HEK293T (cell line): Measurements from ENCODE around the gene PLEKHF1.
"Not testable (repeated sequence)": the region's sequence is repeated elsewhere in the genome, so short reads cannot be mapped to it uniquely, and the experiment has no call there.

Experiments used
- CTCF ChIA-PET: fragments of 350-600 bp; formaldehyde crosslinking; extraction: SDS; loops from one replicate; lab custom pipeline; 2021; ENCODE audit warnings: antibody characterized with exemption, inconsistent platforms; lab: Yijun Ruan, JAX
- POLR2A ChIA-PET: fragments of 350-600 bp; formaldehyde crosslinking; extraction: SDS; loops from one replicate; lab custom pipeline; 2020; ENCODE audit warnings: antibody characterized with exemption, inconsistent platforms; lab: Yijun Ruan, JAX
- DNase-seq: peaks from one replicate; pipeline ENCODE4 v3.0.0; 2012; ENCODE audit warnings: mixed read lengths; ENCODE audit errors: extremely low spot score
- ARNT ChIP-seq: fragments of 450-650 bp; IDR thresholded peaks from 2 replicates; pipeline ENCODE4 v1.6.1; 2017; ENCODE audit warnings: mild to moderate bottlenecking
- BHLHE40 ChIP-seq: fragments of 450-650 bp; IDR thresholded peaks from 2 replicates; pipeline ENCODE4 v1.6.1; 2016; ENCODE audit warnings: mild to moderate bottlenecking, moderate library complexity, borderline replicate concordance
- CTBP1 ChIP-seq: fragments of 450-650 bp; IDR thresholded peaks from 2 replicates; pipeline ENCODE4 v1.6.1; 2016; ENCODE audit warnings: borderline replicate concordance
- ELF4 ChIP-seq: fragments of 450-650 bp; IDR thresholded peaks from 2 replicates; pipeline ENCODE4 v1.6.1; 2017; ENCODE audit warnings: antibody characterized with exemption
- FOXA1 ChIP-seq: fragments of 450-650 bp; IDR thresholded peaks from 2 replicates; pipeline ENCODE4 v1.6.1; 2016; ENCODE audit warnings: mild to moderate bottlenecking
- FOXK2 ChIP-seq: fragments of 450-650 bp; IDR thresholded peaks from 2 replicates; pipeline ENCODE4 v1.6.1; 2016; ENCODE audit warnings: mild to moderate bottlenecking
- FOXM1 ChIP-seq: fragments of 450-650 bp; IDR thresholded peaks from 2 replicates; pipeline ENCODE4 v1.6.1; 2017; ENCODE audit warnings: mild to moderate bottlenecking, borderline replicate concordance
- HDGF ChIP-seq: fragments of 450-650 bp; IDR thresholded peaks from 2 replicates; pipeline ENCODE4 v1.6.1; 2017; ENCODE audit warnings: antibody characterized with exemption, borderline replicate concordance
- L3MBTL2 ChIP-seq: fragments of 450-650 bp; conservative IDR thresholded peaks from 2 replicates; pipeline ENCODE4 v1.6.1; 2016; ENCODE audit warnings: mild to moderate bottlenecking
- LEF1 ChIP-seq: fragments of 450-650 bp; IDR thresholded peaks from 2 replicates; pipeline ENCODE4 v1.6.1; 2017; ENCODE audit warnings: mild to moderate bottlenecking, borderline replicate concordance
- NFRKB ChIP-seq: fragments of 450-650 bp; IDR thresholded peaks from 2 replicates; pipeline ENCODE4 v1.6.1; 2016; ENCODE audit warnings: mild to moderate bottlenecking, moderate library complexity
- SP1 ChIP-seq: fragments of 450-650 bp; IDR thresholded peaks from 2 replicates; pipeline ENCODE4 v1.6.1; 2017
- SUZ12 ChIP-seq: fragments of 450-650 bp; IDR thresholded peaks from 2 replicates; pipeline ENCODE4 v1.6.1; 2016; ENCODE audit warnings: mild to moderate bottlenecking
- TARDBP ChIP-seq: fragments of 450-650 bp; IDR thresholded peaks from 2 replicates; pipeline ENCODE4 v1.6.1; 2016
- ZNF384 ChIP-seq: fragments of 450-650 bp; IDR thresholded peaks from 2 replicates; pipeline ENCODE4 v1.6.1; 2016
- TF ChIP-seq, protein P1 (sequence below): fragments of 450-650 bp; IDR thresholded peaks from 2 replicates; pipeline ENCODE4 v1.6.1; 2016

The PLEKHF1 gene

DNA sequence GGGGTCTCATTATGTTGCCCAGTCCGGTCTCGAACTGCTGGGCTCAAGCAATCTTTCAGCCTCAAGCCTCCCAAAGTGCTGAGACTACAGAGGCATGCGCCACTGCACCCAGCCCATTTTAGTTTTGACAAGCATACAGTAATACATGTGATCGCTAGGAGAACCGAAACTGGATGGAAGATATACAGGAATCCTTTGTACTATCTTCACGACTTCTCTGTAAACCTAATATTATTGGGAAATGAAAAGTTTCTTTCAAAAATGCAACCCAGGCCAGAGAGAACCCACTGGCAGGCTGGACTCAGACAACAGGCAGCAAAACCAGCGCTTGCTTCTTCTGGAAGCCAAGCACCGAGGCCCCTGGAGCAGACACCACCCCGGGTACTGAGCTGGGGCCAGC is 40.4 kb downstream of the PLEKHF1 start:
- ChIA-PET POLR2A (interaction anchor here (1.1 kb wide), 1 partner anchor 9 kb away, joined by 3 read pairs; the partner anchor contains the start of gene C19orf12), CTCF (no interaction called here)
- DNase-seq = no peak
- TF ChIP-seq LEF1 = no peak
- no peak for TF ChIP-seq HDGF
- TF ChIP-seq ELF4 = no peak
- TF ChIP-seq ZNF384 = no peak
- no peak for TF ChIP-seq NFRKB
- no peak for TF ChIP-seq L3MBTL2
- TF ChIP-seq ARNT = no peak
- no peak for TF ChIP-seq BHLHE40
- TF ChIP-seq TARDBP = no peak
- no peak for TF ChIP-seq FOXA1
- no peak for TF ChIP-seq CTBP1
- TF ChIP-seq, protein P1, sequence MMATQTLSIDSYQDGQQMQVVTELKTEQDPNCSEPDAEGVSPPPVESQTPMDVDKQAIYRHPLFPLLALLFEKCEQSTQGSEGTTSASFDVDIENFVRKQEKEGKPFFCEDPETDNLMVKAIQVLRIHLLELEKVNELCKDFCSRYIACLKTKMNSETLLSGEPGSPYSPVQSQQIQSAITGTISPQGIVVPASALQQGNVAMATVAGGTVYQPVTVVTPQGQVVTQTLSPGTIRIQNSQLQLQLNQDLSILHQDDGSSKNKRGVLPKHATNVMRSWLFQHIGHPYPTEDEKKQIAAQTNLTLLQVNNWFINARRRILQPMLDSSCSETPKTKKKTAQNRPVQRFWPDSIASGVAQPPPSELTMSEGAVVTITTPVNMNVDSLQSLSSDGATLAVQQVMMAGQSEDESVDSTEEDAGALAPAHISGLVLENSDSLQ = no peak
- no peak for TF ChIP-seq SUZ12
- TF ChIP-seq FOXK2 = no peak
- TF ChIP-seq SP1 = no peak
- no peak for TF ChIP-seq FOXM1

DNA sequence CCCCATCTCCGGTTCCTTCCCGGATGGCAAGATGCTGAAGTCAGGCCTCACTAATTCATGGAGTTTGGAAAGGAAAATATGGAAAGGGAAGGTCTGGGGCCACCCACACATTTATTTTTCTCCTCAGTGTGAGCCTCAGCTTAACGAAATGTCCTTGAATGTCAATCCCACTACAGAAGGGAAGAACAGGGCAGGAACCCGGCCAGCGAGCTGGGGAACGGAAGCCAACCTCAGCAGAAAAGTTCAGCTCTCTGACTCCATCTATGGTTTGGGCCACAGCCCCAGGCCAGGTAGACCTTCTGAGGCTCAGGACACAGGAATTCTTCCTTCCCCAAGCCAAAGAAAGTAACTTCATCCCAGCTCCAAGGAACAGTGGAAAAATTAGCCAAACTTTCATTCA is 41.4 kb downstream of the PLEKHF1 start:
- DNase-seq = no peak
- TF ChIP-seq LEF1 (no peak), TARDBP (no peak), CTBP1 (no peak), SUZ12 (no peak), FOXK2 (no peak), SP1 (no peak), HDGF (no peak)
- CTCF ChIA-PET = no interaction called here
- POLR2A ChIA-PET = interaction anchor here (1.1 kb wide), 1 partner anchor 8 kb away, joined by 3 read pairs; the partner anchor contains the start of gene C19orf12

DNA sequence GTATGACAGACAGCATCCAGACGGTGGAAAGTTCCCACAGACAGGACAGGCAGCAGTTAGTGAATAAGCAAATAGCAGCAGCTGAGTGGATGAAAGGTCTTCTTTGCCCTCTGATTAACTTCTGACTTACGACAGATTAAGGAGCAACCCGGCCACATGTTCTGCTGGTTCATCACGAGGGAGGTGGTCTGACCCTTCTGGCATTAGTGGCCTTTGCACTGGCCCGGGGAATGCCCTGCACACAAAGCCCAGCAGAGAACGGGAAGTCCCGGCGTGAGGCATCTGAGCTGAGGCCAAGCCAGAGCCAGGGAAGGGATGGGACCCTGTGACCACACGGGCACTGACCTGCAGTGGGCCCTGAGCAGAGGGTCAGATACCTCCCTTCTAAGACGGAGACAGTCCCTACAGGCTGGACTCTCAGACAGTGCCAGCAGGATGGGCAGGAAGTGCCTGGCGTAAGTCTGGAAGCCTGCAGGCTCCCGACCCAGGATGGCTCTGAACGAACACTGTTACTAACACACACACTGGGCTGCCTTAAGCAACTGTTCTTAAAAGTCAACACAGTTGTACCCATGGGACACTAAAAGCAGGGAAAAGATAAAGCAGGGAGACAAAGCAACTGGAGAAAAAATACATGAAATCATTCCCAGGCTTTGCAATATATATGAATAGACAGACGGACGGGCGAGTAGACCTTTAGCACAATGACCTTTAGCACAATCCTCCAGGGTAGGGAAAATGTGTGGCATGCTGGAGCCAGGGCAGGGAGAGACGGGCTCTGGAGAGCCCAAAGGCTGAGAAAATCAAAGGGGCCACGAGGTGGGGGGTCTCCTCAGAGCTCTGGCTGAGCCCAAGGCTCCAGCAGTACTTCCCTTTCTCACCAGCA is 43.5 kb downstream of the PLEKHF1 start:
- no peak for DNase-seq
- TF ChIP-seq FOXM1 (no peak), SUZ12 (no peak), ELF4 (no peak), SP1 (no peak), ARNT (no peak), BHLHE40 (no peak)
- CTCF ChIA-PET = no interaction called here
- POLR2A ChIA-PET = no interaction called here

DNA sequence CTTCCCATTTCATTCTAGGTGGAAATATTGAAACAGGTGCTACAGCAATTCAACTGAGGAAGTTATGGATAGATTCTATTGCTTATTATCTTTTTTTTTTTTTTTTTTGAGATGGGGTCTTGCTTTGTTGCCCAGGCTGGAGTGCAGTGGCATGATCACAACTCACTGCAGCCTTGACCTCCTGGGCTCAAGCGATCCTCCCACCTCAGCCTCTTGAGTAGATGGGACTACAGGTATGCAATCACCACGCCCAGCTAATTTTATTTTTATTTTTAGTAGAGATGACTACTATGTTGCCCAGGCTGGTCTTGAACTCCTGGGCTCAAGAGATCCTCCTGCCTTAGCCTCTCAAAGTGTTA is 44.2 kb downstream of the PLEKHF1 start:
- POLR2A ChIA-PET, CTCF ChIA-PET, DNase-seq: not testable (repeated sequence)

DNA sequence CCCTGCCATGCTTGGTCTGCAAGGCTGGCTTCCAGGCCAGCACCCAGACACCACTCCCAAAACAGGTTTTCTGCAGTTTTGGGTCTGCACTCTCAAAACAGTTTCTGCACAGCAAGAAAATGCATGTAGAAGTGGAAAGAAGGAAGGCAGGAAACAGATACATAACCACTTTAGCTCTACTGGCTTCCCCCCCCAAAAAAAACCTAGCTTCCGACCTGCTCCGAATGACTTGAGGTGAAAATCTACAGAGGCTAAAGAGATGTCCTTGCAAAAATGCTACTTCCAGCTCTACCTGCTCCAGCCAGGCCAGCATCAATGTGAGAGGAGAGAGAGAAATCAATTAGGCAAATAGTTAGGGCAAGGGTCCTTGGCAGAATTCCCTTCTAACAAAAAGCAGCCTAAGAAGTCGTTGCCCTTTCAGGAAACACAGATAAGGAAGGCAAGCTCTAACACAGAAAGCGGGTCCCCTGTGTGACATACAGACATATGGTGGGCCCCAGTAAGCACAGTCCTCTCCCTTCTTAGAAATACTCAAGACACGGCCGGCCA is 46.4 kb downstream of the PLEKHF1 start:
- TF ChIP-seq, protein P1 = no peak
- no peak for TF ChIP-seq FOXK2
- no peak for TF ChIP-seq SP1
- no peak for TF ChIP-seq LEF1
- no peak for TF ChIP-seq HDGF
- no peak for TF ChIP-seq BHLHE40
- no peak for TF ChIP-seq SUZ12
- no peak for TF ChIP-seq CTBP1
- TF ChIP-seq FOXM1 = no peak
- no peak for TF ChIP-seq ARNT
- TF ChIP-seq NFRKB = no peak
- no peak for TF ChIP-seq ZNF384
- ChIA-PET CTCF (interaction anchor here (0.6 to 0.8 kb wide), 3 partner anchors 48 to 398 kb away, joined by 3 to 5 read pairs (median 4); no protein-coding TSS in a partner anchor), POLR2A (interaction anchor here (1.0 kb wide), 1 partner anchor 64 kb away, joined by 3 read pairs; no protein-coding TSS in a partner anchor)
- DNase-seq = no peak

DNA sequence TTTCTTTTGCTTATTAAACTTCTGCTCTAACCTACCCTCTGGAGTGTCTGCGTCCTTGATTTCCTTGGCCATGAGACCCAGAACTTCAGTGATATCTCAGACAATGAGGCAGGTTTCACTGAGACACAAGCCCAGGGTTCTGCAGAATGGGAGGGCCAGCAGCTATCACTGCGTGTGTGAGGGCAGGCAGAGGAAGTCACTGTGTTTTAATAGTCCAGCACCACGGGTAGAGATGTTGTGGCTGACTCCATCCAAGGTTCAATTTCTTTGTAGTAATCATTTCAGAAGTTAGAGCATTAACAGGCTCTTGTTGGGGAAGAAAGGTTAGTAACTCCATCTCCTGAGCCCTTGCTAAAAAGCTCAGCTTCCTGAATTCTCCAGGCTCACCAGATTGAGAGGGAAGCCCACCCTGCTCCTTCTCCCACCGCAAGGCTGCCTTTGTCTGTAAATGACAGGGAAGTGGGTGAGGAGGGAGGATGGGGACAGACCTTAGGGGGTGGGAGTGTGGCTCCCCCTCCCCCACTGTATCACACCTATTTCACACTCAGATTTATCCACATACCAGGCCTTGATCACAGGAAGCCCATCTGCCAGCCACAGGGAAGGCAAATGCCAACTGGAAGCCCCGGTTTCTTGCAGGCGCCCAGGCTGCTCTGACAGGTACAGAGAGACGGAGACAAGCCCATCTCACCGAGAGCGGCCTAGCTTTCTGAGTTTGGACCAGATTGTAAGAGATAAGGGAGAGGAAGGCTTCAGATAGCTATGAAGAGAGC is 47.7 kb downstream of the PLEKHF1 start:
- DNase-seq = no peak
- ChIA-PET CTCF (interaction anchor here (0.6 kb wide), 1 partner anchor 366 kb away, joined by 3 read pairs; no protein-coding TSS in a partner anchor), POLR2A (interaction anchor here (1.2 kb wide), 2 partner anchors 48 to 107 kb away, joined by 3 to 4 read pairs; partner anchors contain the start of genes PLEKHF1 and POP4)
- TF ChIP-seq TARDBP (no peak), BHLHE40 (no peak), ARNT (no peak), ZNF384 (no peak), SP1 (no peak)
